Measurements from ENCODE around the gene MAP3K1.
"Not testable (repeated sequence)": the region's sequence is repeated elsewhere in the genome, so short reads cannot be mapped to it uniquely, and the experiment has no call there.

The MAP3K1 gene

GRCh38 chr5:56814963-56815657, at the start of gene MAP3K1:
Gene MAP3K1 (plus strand): TSS chr5:56815549. CDS start chr5:56815574, 25 bp downstream.
- DNase-seq (ENCODE audit: low read depth, low spot score) = no peak

DNA sequence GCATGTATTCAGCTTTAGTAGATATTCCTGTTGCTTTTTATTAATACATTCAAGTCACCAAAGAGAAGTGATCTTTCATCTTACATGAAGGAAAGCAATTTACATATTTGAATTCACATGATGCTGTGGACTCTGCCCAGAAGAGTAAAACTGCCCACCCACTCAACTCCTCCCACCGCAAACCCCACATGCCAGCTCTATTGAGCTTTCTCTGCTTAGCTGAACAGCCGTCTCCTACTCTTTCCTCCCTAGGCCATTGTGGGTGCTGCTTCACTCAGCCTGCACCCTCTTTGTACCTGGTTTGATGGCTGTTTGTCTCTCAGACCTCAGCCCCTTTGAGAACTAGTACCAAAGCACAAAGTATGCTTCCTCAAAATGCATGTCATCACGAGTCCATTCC, 48.4 kb upstream of the MAP3K1 start:
- no peak for DNase-seq (ENCODE audit: low read depth, low spot score)

DNA sequence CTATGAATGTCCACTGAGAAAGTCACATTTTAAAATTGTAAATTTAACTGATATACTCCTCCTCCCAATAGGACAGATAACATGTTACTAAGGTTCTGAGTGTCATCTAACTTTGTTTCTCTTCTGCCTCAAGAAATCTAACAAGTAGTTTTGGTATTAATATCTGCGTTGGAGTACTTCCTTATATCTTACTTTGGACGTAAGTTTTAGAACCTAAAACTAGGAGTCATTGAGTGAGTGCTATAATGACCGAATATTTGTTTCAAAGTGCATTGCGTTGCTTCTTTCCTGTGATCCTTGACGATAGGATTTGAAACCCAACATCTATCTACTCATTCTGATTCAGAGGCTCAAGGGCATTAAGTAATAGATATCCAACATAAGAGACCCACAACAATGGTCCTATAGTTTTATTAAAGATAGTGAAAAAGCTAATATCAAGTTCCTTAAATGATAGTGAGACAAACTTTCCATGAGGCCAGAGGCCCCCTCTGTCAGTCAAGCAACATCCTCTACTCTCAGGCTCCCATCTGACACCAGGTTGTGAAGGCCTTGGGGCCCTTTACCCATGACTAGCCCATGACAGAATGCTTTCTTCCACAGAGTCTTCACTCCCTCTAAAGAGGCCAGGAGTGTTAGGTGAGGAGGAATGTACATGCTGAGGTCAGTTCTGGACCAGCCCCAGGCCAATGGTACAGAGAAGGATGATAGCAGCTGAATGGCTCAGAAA, 45.3 kb upstream of the MAP3K1 start:
- DNase-seq (ENCODE audit: low read depth, low spot score) = no peak

GRCh38 chr5:56772767-56773166, 42.6 kb upstream of the MAP3K1 start:
- no peak for DNase-seq (ENCODE audit: low read depth, low spot score)

- no peak for DNase-seq (ENCODE audit: low read depth, low spot score)
Observed at GRCh38 chr5:56774957-56775356, 40.4 kb upstream of the MAP3K1 start.

DNA sequence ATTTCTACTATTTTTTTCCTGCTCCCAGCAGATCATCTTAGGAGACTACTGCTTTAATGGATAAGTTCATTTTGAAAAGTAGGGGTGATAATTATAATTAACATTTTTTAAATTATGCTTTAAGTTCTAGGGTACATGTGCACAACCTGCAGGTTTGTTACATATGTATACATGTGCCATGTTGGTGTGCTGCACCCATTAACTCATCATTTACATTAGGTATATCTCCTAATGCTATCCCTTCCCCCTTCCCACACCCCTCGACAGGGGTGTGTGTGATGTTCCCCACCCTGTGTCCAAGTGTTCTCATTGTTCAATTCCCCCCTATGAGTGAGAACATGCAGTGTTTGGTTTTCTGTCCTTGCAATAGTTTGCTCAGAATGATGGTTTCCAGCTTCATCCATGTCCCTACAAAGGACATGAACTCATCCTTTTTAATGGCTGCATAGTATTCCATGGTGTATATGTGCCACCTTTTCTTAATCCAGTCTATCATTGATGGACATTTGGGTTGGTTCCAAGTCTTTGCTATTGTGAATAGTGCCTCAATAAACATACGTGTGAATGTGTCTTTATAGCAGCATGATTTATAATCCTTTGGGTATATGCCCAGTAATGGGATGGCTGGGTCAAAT, 39.0 kb upstream of the MAP3K1 start:
- not testable (repeated sequence) for DNase-seq (ENCODE audit: low read depth, low spot score)

- DNase-seq (ENCODE audit: low read depth, low spot score) = no peak
Observed at GRCh38 chr5:56783261-56783660, 32.1 kb upstream of the MAP3K1 start.

DNA sequence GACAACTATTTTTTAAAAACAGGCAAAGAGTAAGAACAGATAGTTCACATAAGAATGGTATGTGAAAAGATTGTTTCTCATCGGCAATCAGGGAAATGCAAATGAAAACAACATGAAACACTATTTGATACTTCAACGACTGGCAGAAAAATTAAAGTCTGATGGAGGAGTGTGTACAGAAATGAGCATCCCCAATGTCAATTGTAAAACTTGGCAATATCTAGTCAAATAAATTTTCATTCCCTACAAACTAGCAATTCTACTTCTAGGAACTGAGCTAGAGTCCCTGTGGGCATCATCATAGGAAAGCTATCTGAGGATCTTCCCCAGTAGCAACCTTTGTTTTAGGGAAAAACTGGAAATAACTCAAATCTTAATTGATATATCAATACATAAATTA, 29.0 kb upstream of the MAP3K1 start:
- DNase-seq (ENCODE audit: low read depth, low spot score) = no peak

DNA sequence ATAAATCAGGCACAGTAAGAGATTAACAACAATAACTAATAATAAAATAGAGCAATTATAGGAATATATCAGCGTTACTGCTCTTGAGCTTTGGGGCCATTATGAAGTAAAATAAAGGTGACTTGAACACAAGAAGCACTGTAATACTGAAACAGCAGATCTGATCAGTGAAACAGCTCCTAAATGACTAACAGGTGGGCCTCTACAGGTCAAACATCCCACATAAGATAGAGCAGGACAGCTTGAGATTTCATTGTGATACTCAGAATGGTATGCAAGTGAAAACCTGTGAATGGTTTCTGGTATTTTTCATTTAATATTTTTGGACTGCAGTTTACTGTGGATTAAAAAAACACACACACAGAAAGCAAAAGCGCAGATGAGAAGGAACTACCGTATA, 24.0 kb upstream of the MAP3K1 start:
- DNase-seq (ENCODE audit: low read depth, low spot score) = no peak

DNA sequence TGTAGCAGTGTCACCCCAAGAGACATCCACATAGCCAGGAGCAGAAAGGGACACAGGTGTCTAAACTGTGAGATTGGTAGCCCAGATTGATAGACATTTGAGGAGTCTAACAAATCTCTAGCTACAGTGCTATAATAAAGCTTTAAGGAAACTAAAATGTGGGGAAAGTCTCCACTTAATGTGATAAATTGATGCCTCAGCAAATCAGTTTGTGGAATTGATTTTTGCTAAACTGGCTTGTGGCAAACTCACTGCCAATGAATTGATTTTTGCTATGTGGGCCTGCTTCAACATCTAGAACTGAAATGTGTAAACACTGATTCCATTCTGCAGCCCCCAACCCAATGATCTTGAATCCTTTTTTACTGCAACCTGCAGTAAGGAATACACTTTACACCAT, 16.8 kb upstream of the MAP3K1 start:
- DNase-seq (ENCODE audit: low read depth, low spot score) = no peak

DNA sequence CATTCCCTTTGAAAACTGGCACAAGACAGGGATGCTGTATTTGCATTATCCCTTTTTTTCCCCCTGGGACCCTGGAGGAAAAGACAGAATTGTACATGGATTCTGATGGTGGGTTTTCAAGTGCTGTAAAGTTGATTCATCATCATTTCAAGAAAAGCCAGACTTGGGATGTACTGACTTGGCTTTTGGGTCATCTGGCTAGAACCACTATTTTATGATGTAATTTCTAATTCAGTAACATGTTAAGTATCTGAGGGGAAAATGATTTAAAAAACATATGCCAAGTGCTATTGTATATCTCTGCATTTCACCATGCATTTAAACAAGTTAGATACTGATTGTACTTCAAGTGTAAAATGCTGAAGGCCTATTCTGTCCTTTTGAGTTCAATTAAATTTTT, 15.2 kb upstream of the MAP3K1 start:
- DNase-seq (ENCODE audit: low read depth, low spot score) = no peak

- no peak for DNase-seq (ENCODE audit: low read depth, low spot score)
Observed at GRCh38 chr5:56801256-56801655, 14.1 kb upstream of the MAP3K1 start.

GRCh38 chr5:56802205-56802604, 13.1 kb upstream of the MAP3K1 start:
- DNase-seq (ENCODE audit: low read depth, low spot score) = no peak

DNA sequence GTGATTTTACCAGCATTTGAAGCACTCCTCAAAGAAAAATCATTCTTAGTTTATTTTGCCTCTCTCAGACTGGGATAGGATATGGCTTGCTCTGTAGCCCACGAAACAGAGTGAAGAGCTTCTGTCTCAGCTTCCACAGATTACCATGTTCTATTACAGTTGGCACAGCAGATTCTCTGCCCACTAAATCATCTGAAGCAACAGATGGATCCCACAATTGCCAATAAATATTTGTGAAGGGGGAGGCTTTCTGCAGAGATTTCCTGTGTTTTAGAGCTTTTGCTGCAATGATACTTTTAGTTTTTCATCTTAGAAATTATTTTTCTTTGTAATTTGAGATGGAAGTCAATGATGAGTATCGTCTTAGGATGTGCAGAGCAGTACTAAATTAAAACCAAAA, 12.3 kb upstream of the MAP3K1 start:
- DNase-seq (ENCODE audit: low read depth, low spot score) = no peak

GRCh38 chr5:56803894-56804293, 11.5 kb upstream of the MAP3K1 start:
- DNase-seq (ENCODE audit: low read depth, low spot score) = no peak

DNA sequence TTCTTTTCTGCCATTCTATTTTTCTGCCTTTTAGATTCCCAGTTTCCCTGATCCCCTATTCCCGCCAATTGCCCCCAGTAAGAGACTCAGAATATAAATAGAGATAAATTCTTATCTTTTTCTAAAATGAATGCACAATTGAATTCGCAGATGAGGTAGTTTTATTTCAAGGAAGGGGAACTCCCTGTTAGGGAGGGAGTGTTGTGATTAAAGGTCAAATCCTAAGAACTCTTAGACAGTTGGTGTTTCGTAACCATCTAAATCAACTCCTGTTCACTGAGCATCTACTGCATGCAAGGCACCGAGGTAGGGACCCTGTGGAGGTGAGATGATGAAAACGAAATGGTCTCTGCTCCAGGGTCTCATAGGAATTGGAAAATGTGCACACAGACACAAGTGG, 7.7 kb upstream of the MAP3K1 start:
- no peak for DNase-seq (ENCODE audit: low read depth, low spot score)

DNA sequence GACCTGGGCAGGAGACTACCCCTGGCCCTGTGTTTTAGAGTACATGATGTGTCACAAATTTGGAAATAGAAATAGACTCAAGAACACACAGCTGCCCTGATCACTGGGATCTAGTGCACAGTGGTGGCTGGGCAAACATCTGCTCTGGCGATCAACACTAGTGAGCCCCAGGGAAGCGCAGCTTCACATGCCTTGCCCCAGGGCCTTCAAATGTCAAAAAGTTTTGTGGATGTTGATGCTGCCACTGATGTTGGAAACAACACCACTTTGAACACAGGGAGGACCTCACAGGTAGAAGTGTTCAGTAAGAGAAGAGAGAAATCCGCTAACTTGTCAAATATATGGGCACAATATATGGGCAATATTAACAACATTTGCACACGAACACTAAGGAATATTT, 7.1 kb upstream of the MAP3K1 start:
- no peak for DNase-seq (ENCODE audit: low read depth, low spot score)

- no peak for DNase-seq (ENCODE audit: low read depth, low spot score)
Observed at GRCh38 chr5:56810826-56811225, 4.5 kb upstream of the MAP3K1 start.

- DNase-seq (ENCODE audit: low read depth, low spot score) = no peak
Observed at GRCh38 chr5:56812110-56812509, 3.2 kb upstream of the MAP3K1 start.

DNA sequence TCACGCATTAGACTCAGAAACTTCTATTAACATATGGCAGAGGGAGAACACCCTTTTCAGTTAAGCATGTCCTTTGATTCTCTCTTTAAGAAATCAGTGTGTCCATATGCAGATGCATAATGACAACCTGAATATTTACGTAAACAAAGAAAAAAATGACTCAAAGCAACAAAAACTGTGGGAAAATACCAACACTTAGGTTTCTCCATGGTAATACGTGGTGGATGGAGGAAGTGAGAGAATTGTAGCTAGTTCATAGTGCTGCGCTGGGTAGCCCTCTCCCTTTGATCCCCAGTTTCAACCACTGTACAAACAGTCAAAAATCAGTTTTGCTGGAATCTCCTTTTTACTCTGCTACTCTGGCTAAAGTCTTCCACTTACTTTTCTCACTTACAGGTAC, 2.0 kb upstream of the MAP3K1 start:
- DNase-seq (ENCODE audit: low read depth, low spot score) = no peak

- no peak for DNase-seq (ENCODE audit: low read depth, low spot score)
Observed at GRCh38 chr5:56814361-56814962, 887 bp upstream of the MAP3K1 start.
